Glutamatergic neuron (in vitro differentiated cells): ENCODE data around the gene CDK11B. TPM values are rescaled to one million over a fixed set of nuclear protein-coding genes. Genes with fewer than 3 reads are reported as not detected.
A peak's percentile ranks its signal among the peaks of the same experiment; 100 is the strongest.

Experiments used
- DNase-seq: peaks from one replicate; pipeline ENCODE4 v3.0.0; 2022
- H3K27ac Mint-ChIP-seq: one replicate; pipeline ENCODE4 v1.8.0; 2020; ENCODE audit warnings: mild to moderate bottlenecking, mixed read lengths, inconsistent platforms; ENCODE audit not compliant: unreplicated experiment
- H3K27me3 Mint-ChIP-seq: one replicate; pipeline ENCODE4 v1.8.0; 2020; ENCODE audit warnings: mild to moderate bottlenecking, moderate library complexity, mixed read lengths, inconsistent platforms; ENCODE audit not compliant: unreplicated experiment
- H3K36me3 Mint-ChIP-seq: one replicate; pipeline ENCODE4 v1.8.0; 2020; ENCODE audit warnings: mild to moderate bottlenecking, mixed read lengths, inconsistent platforms; ENCODE audit not compliant: unreplicated experiment
- H3K4me1 Mint-ChIP-seq: one replicate; pipeline ENCODE4 v1.8.0; 2020; ENCODE audit warnings: mild to moderate bottlenecking, low read depth, mixed read lengths, inconsistent platforms; ENCODE audit not compliant: unreplicated experiment
- H3K4me3 Mint-ChIP-seq: one replicate; pipeline ENCODE4 v1.8.0; 2020; ENCODE audit warnings: mild to moderate bottlenecking, mixed read lengths, inconsistent platforms; ENCODE audit not compliant: unreplicated experiment
- H3K9me3 Mint-ChIP-seq: one replicate; pipeline ENCODE4 v1.8.0; 2020; ENCODE audit warnings: mild to moderate bottlenecking, moderate library complexity, mixed read lengths, inconsistent platforms; ENCODE audit not compliant: unreplicated experiment
- CTCF ChIP-seq: fragments of 200-600 bp; sonication (generic); IDR thresholded peaks from one replicate; pipeline ENCODE4 v1.5.0; 2021; ENCODE audit not compliant: partially characterized antibody, unreplicated experiment
- total RNA-seq: library from RNA; stranded (reverse); fragmentation: NEBNext Ultra II Directional; extraction: Animal tissue kit (Norgen Biotek cat#: 25700); gene quantifications from one replicate; pipeline ENCODE4 v1.2.1, GENCODE V29; 2021; ENCODE audit not compliant: unreplicated experiment

The CDK11B gene
- total RNA-seq, 1 donor from 2014 or later: 32.7 TPM

DNA sequence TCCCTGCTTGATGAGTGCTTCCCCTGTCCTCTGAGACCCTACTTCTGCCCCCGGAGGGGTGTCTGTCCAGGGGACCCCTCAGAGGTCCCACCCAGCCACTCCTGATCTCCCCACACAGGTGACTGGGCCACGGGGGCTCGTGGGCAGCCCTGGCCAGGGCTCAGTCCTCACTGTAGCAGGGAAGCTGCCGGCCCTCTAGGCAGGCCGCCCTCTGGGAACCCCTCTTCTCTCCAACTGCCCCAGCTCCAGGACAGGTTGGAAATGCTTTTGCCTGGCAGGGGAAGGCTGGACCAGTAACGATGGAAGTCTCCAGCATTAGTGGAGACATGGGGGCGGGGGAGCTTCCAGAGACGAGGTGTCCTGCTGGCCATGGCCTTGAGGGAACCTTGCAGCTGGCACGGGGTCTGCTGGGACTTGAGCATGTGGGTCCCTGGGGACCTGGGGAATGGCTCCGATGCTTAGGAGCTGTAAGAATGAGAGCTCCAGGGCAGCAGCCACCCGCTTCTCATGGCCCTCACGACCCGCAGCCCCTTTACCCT, 55.8 kb downstream of the CDK11B start:
- no peak for DNase-seq
- peaks cover 6% of the 10 kb centered on the region for H3K27me3 Mint-ChIP-seq
- no peaks in the 10 kb centered on the region for H3K4me1 Mint-ChIP-seq
- H3K36me3 Mint-ChIP-seq: no peaks in the 10 kb centered on the region
- peaks cover 4% of the 10 kb centered on the region for H3K9me3 Mint-ChIP-seq
- H3K4me3 Mint-ChIP-seq: no peak overlapping the region
- no peak overlapping the region for H3K27ac Mint-ChIP-seq
- no peak for TF ChIP-seq CTCF

DNA sequence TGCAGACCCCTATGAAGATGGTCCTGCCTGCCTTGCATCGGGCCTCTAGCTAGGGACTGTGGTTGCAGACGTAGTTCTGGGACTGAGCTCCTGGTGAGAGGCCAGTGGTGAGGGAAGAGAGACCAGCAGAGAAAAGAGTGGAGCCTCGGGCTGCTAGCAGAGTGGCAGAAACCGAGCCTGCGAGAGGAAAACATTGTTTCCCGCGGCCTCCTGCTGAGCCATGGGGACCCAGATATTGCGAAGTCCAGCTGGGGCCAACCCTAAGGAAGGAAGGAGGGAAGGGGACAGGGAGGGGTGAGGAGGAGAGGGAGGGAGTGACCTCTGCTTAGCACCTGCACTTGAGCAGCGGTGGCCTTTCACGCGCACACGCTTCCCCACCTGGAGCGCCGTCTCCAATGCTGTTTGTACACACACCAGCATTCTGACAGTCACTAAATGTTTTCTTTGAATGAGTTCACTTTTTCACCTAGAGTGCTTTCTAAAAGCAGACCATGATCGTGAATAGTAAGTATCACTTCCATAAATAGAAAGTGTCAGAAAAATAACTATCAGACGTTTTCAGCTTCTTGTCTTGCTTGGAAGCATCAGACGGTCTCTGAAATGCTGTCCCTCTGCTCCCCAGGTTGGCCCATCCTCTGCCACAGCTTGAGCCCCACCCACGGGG, 56.4 kb downstream of the CDK11B start:
- no peak overlapping the region for H3K4me3 Mint-ChIP-seq

GRCh38 chr1:1601564-1602303, 57.1 kb downstream of the CDK11B start:
- H3K4me3 Mint-ChIP-seq: no peak overlapping the region
- H3K36me3 Mint-ChIP-seq: no peaks in the 10 kb centered on the region
- H3K27me3 Mint-ChIP-seq: peaks cover 6% of the 10 kb centered on the region
- H3K27ac Mint-ChIP-seq: no peak overlapping the region
- H3K9me3 Mint-ChIP-seq: no peaks in the 10 kb centered on the region
- H3K4me1 Mint-ChIP-seq: no peaks in the 10 kb centered on the region
- no peak for DNase-seq
- TF ChIP-seq CTCF: no peak

More for the DNA sequence above, 56.4 kb downstream of the CDK11B start:
- no peak for DNase-seq
- H3K9me3 Mint-ChIP-seq: peaks cover 4% of the 10 kb centered on the region
- TF ChIP-seq CTCF: no peak
- H3K27me3 Mint-ChIP-seq: peaks cover 6% of the 10 kb centered on the region
- H3K36me3 Mint-ChIP-seq: no peaks in the 10 kb centered on the region
- no peak overlapping the region for H3K27ac Mint-ChIP-seq
- H3K4me1 Mint-ChIP-seq: no peaks in the 10 kb centered on the region

GRCh38 chr1:1600861-1601563, 57.8 kb downstream of the CDK11B start:
- H3K4me3 Mint-ChIP-seq: peak overlapping the region; percentile 61
- TF ChIP-seq CTCF: no peak
- peaks cover 6% of the 10 kb centered on the region for H3K27me3 Mint-ChIP-seq
- no peaks in the 10 kb centered on the region for H3K36me3 Mint-ChIP-seq
- no peaks in the 10 kb centered on the region for H3K9me3 Mint-ChIP-seq
- no peak for DNase-seq
- H3K27ac Mint-ChIP-seq: no peak overlapping the region
- no peaks in the 10 kb centered on the region for H3K4me1 Mint-ChIP-seq
